ENCODE data around the gene PRDX3.

PRDX3 gene

GRCh38 chr10:119132521-119133345, 45.9 kb downstream of the PRDX3 start:
- Histone ChIP-seq H3K36me3 (peaks cover 10% of the 10 kb centered on the region), H3K4me3 (ENCODE audit: low read depth, low read length) (no peak overlapping the region), H3K27me3 (no peaks in the 10 kb centered on the region), H3K9me3 (no peaks in the 10 kb centered on the region), H3K4me1 (no peaks in the 10 kb centered on the region)
- no peak for DNase-seq
- TF ChIP-seq CTCF (IDR thresholded peaks at IDR 0.05; ENCODE audit: low read depth, low read length), result no peak

GRCh38 chr10:119131512-119132240, 46.9 kb downstream of the PRDX3 start:
- peaks cover 10% of the 10 kb centered on the region for H3K36me3 ChIP-seq
- peak overlapping the region; percentile 23; the same call in 1 of the 2 replicates for H3K4me3 ChIP-seq (ENCODE audit: low read depth, low read length)
- H3K27me3 ChIP-seq, result no peaks in the 10 kb centered on the region
- no peaks in the 10 kb centered on the region for H3K4me1 ChIP-seq
- no peak for TF ChIP-seq CTCF (IDR thresholded peaks at IDR 0.05; ENCODE audit: low read depth, low read length)
- no peak for DNase-seq
- no peaks in the 10 kb centered on the region for H3K9me3 ChIP-seq

GRCh38 chr10:119129721-119130120, 48.9 kb downstream of the PRDX3 start:
- no peaks in the 10 kb centered on the region for H3K4me1 ChIP-seq
- H3K36me3 ChIP-seq, result peaks cover 15% of the 10 kb centered on the region
- no peak for TF ChIP-seq CTCF (IDR thresholded peaks at IDR 0.05; ENCODE audit: low read depth, low read length)

GRCh38 chr10:119125942-119126341, 52.7 kb downstream of the PRDX3 start:
- Histone ChIP-seq H3K4me1 (no peaks in the 10 kb centered on the region), H3K36me3 (peaks cover 4% of the 10 kb centered on the region), H3K4me3 (ENCODE audit: low read depth, low read length) (no peak overlapping the region), H3K9me3 (no peaks in the 10 kb centered on the region), H3K27me3 (no peaks in the 10 kb centered on the region)
- no peak for DNase-seq
- TF ChIP-seq CTCF (IDR thresholded peaks at IDR 0.05; ENCODE audit: low read depth, low read length), result no peak

More at GRCh38 chr10:119129721-119130120, 48.9 kb downstream of the PRDX3 start:
- Histone ChIP-seq H3K9me3 (no peaks in the 10 kb centered on the region), H3K27me3 (no peaks in the 10 kb centered on the region), H3K4me3 (ENCODE audit: low read depth, low read length) (no peak overlapping the region)
- DNase-seq, result no peak

GRCh38 chr10:119120875-119121274, 57.7 kb downstream of the PRDX3 start:
- no peak for TF ChIP-seq CTCF (IDR thresholded peaks at IDR 0.05; ENCODE audit: low read depth, low read length)
- H3K4me3 ChIP-seq (ENCODE audit: low read depth, low read length), result no peak overlapping the region
- H3K36me3 ChIP-seq, result peaks cover 9% of the 10 kb centered on the region
- no peaks in the 10 kb centered on the region for H3K9me3 ChIP-seq
- no peak for DNase-seq
- H3K4me1 ChIP-seq, result no peaks in the 10 kb centered on the region
- H3K27me3 ChIP-seq, result no peaks in the 10 kb centered on the region

- TF ChIP-seq CTCF (IDR thresholded peaks at IDR 0.05; ENCODE audit: low read depth, low read length), result no peak
- H3K9me3 ChIP-seq, result no peaks in the 10 kb centered on the region
- H3K36me3 ChIP-seq, result peaks cover 8% of the 10 kb centered on the region
- H3K4me1 ChIP-seq, result no peaks in the 10 kb centered on the region
- H3K4me3 ChIP-seq (ENCODE audit: low read depth, low read length), result no peak overlapping the region
- no peaks in the 10 kb centered on the region for H3K27me3 ChIP-seq
- no peak for DNase-seq
These were observed 58.2 kb downstream of the PRDX3 start for GRCh38 chr10:119120413-119120867.
